DOHH2 (cell line): Measurements from ENCODE around the gene TDRKH.

ENCODE experiments used
- H3F3A ChIP-seq: fragments of 200-600 bp; sonication (generic), shearing (Covaris generic); 2 replicates; pipeline ENCODE4 v1.6.0; 2016; ENCODE audit warnings: antibody characterized with exemption, mild to moderate bottlenecking; ENCODE audit not compliant: control insufficient read depth, insufficient read depth
- H3K27ac ChIP-seq: fragments of 200-600 bp; sonication (generic); 2 replicates; pipeline ENCODE4 v1.5.1; 2014; ENCODE audit warnings: low read depth, mild to moderate bottlenecking, low read length, moderate library complexity
- H3K27me3 ChIP-seq: fragments of 200-600 bp; sonication (generic); 2 replicates; pipeline ENCODE4 v1.6.1; 2014; ENCODE audit warnings: mild to moderate bottlenecking, low read length, mixed read lengths; ENCODE audit not compliant: control insufficient read depth
- H3K36me3 ChIP-seq: fragments of 200-600 bp; sonication (generic); 2 replicates; pipeline ENCODE4 v1.6.1; 2014; ENCODE audit warnings: mild to moderate bottlenecking, low read length, moderate library complexity, mixed read lengths; ENCODE audit not compliant: control insufficient read depth
- H3K4me1 ChIP-seq: fragments of 200-600 bp; sonication (generic); 2 replicates; pipeline ENCODE4 v1.6.1; 2014; ENCODE audit warnings: mild to moderate bottlenecking, low read length, mixed read lengths; ENCODE audit not compliant: control insufficient read depth
- H3K4me2 ChIP-seq: fragments of 200-600 bp; sonication (generic); 2 replicates; pipeline ENCODE4 v1.6.0; 2014; ENCODE audit warnings: mild to moderate bottlenecking, low read length, moderate library complexity
- H3K4me3 ChIP-seq: fragments of 200-600 bp; sonication (generic); 2 replicates; pipeline ENCODE4 v1.5.1; 2014; ENCODE audit warnings: mild to moderate bottlenecking, low read length, mixed read lengths
- H3K79me2 ChIP-seq: fragments of 200-600 bp; sonication (generic); 2 replicates; pipeline ENCODE4 v1.6.1; 2014; ENCODE audit warnings: mild to moderate bottlenecking, low read length, mixed read lengths; ENCODE audit not compliant: control insufficient read depth
- H3K9me2 ChIP-seq: fragments of 200-600 bp; sonication (generic); replicated peaks from 2 replicates; pipeline ENCODE4 v1.6.1; 2014; ENCODE audit warnings: mild to moderate bottlenecking, low read length, mixed read lengths; ENCODE audit not compliant: control insufficient read depth
- H3K9me3 ChIP-seq: fragments of 200-600 bp; sonication (generic); 2 replicates; pipeline ENCODE4 v1.6.1; 2014; ENCODE audit warnings: antibody characterized with exemption, low read length, mixed read lengths; ENCODE audit not compliant: control insufficient read depth, insufficient read depth
- H4K20me1 ChIP-seq: fragments of 200-600 bp; sonication (generic); 2 replicates; pipeline ENCODE4 v1.6.0; 2014; ENCODE audit warnings: low read depth, mild to moderate bottlenecking, antibody characterized with exemption, low read length, moderate library complexity; ENCODE audit not compliant: control insufficient read depth, insufficient read depth
- EZH2phosphoT487 ChIP-seq: fragments of 200-600 bp; sonication (generic); IDR thresholded peaks from 2 replicates; pipeline ENCODE4 v1.6.1; 2017; ENCODE audit warnings: borderline replicate concordance, mild to moderate bottlenecking, antibody characterized with exemption, low read length, moderate library complexity, mixed read lengths
- TF ChIP-seq, protein P1 (sequence below): fragments of 200-600 bp; sonication (generic); IDR thresholded peaks from one replicate; pipeline ENCODE4 v1.5.1; 2014; ENCODE audit warnings: antibody characterized with exemption, mild to moderate bottlenecking, low read depth, low read length; ENCODE audit not compliant: poor library complexity, severe bottlenecking

Gene TDRKH

DNA sequence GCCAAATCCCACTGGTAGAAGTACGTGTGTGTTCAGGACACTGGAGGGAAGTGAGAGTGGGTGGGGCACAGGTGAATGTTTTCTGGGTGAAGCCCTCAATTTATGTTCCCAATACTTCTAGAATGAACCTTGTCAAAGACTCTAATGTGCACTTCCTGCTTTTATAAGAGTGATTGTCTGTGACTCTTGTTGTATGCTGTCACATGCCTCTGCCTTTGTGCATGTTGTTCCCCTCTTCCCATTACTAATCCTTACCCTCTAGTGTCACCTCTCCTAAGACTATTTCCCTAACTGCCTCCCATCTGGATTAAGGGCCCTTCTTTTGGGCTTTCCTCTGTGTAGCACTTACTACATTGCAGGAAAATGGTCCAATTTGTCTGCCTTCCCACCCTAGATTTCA, 17.5 kb upstream of the TDRKH start:
- no peaks in the 10 kb centered on the region for H4K20me1 ChIP-seq
- H3K4me3 ChIP-seq, result no peak overlapping the region
- H3F3A ChIP-seq, result no peaks in the 10 kb centered on the region
- H3K9me2 ChIP-seq, result no peaks in the 10 kb centered on the region
- H3K4me1 ChIP-seq, result peaks cover 13% of the 10 kb centered on the region
- no peaks in the 10 kb centered on the region for H3K79me2 ChIP-seq
- TF ChIP-seq, protein P1, sequence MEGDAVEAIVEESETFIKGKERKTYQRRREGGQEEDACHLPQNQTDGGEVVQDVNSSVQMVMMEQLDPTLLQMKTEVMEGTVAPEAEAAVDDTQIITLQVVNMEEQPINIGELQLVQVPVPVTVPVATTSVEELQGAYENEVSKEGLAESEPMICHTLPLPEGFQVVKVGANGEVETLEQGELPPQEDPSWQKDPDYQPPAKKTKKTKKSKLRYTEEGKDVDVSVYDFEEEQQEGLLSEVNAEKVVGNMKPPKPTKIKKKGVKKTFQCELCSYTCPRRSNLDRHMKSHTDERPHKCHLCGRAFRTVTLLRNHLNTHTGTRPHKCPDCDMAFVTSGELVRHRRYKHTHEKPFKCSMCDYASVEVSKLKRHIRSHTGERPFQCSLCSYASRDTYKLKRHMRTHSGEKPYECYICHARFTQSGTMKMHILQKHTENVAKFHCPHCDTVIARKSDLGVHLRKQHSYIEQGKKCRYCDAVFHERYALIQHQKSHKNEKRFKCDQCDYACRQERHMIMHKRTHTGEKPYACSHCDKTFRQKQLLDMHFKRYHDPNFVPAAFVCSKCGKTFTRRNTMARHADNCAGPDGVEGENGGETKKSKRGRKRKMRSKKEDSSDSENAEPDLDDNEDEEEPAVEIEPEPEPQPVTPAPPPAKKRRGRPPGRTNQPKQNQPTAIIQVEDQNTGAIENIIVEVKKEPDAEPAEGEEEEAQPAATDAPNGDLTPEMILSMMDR, result no peak
- TF ChIP-seq EZH2phosphoT487, result no peak
- H3K36me3 ChIP-seq, result no peaks in the 10 kb centered on the region
- H3K27me3 ChIP-seq, result peaks cover 10% of the 10 kb centered on the region
- H3K9me3 ChIP-seq, result no peaks in the 10 kb centered on the region
- H3K4me2 ChIP-seq, result no peak overlapping the region
- H3K27ac ChIP-seq, result no peak overlapping the region

DNA sequence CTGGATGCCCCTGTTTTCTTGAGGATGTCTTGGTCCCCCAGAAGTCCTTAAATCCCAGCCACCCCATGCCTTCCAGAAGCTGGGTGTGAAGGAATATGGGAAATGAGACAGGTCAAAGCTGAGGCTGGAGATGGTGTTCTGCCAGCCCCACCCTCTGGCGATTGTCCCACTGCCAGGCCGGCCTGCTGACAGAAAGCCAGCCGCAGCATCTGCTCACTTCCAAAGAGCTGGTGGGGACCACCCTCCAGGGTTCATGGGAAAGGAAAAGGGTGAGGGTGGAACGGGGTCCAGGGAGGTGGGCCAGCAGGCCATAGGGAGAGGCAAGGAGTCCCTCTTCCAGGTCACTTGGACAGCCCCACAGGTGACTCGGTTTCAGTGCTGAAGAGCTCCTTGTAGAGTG, 16.8 kb upstream of the TDRKH start:
- Histone ChIP-seq H3F3A (no peaks in the 10 kb centered on the region), H3K79me2 (no peaks in the 10 kb centered on the region), H3K4me3 (no peak overlapping the region), H3K27me3 (peaks cover 10% of the 10 kb centered on the region), H4K20me1 (no peaks in the 10 kb centered on the region), H3K4me2 (no peak overlapping the region), H3K27ac (no peak overlapping the region), H3K9me2 (no peaks in the 10 kb centered on the region), H3K9me3 (no peaks in the 10 kb centered on the region), H3K36me3 (no peaks in the 10 kb centered on the region), H3K4me1 (peaks cover 13% of the 10 kb centered on the region)
- TF ChIP-seq, protein P1, result no peak
- no peak for TF ChIP-seq EZH2phosphoT487

DNA sequence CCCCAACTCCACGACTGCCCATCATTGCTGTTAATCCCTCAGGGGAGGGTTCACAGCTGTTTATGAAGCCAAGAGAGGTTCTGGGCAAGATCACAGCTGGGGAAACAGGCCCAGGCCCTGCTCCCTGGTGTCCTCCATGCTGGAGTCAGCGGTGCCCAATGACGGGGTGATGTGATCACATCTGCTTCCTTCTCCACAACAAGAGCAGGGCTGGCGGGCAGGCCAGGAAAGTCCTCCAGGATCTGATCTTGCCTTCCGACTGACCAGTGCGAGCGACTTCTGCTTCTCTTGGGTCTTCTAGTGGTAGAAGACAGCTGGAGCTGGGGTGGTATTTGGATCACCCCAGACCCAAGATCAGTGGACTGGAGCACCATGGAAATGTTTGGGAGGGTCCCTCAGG, 15.9 kb upstream of the TDRKH start:
- Histone ChIP-seq H3K4me2 (no peak overlapping the region), H3K9me2 (no peaks in the 10 kb centered on the region), H3K27ac (no peak overlapping the region), H3K4me3 (no peak overlapping the region), H3K27me3 (peaks cover 10% of the 10 kb centered on the region), H4K20me1 (no peaks in the 10 kb centered on the region), H3F3A (no peaks in the 10 kb centered on the region), H3K36me3 (no peaks in the 10 kb centered on the region), H3K9me3 (no peaks in the 10 kb centered on the region), H3K4me1 (peaks cover 13% of the 10 kb centered on the region), H3K79me2 (no peaks in the 10 kb centered on the region)
- TF ChIP-seq, protein P1, result no peak
- no peak for TF ChIP-seq EZH2phosphoT487
